Gastroesophageal sphincter (tissue), 4 donors: Measurements from ENCODE around the gene NFATC3. TPM values are rescaled to one million over a fixed set of nuclear protein-coding genes. Genes with fewer than 3 reads are reported as not detected.

Source experiments
- ATAC-seq: fragments of 150-250 bp; one replicate; pipeline ENCODE4 v1.9.1; 2016; ENCODE audit warnings: mild to moderate bottlenecking, moderate library complexity
- H3K27ac ChIP-seq, 4 donors: fragments of 200-600 bp; sonication (generic) in 3 of 4; 1 replicate in 3 of 4; 2 replicates in 1 of 4; pipeline ENCODE4 v1.5.1; 2016 to 2019
- H3K27me3 ChIP-seq: fragments of 200-600 bp; sonication (generic); one replicate; pipeline ENCODE4 v1.5.1; 2019
- H3K36me3 ChIP-seq, 2 donors: fragments of 200-600 bp; sonication (generic); one replicate each; pipeline ENCODE4 v1.5.1; 2019; ENCODE audit warnings: control low read depth in 1 of 2
- H3K4me1 ChIP-seq, 3 donors: fragments of 200-600 bp; sonication (generic); 1 replicate in 2 of 3; 2 replicates in 1 of 3; pipeline ENCODE4 v1.5.1; 2016 to 2019; ENCODE audit warnings: control low read depth in 2 of 3
- H3K4me3 ChIP-seq, 2 donors: fragments of 200-600 bp; sonication (generic); one replicate each; pipeline ENCODE4 v1.5.1; 2019; ENCODE audit warnings: mild to moderate bottlenecking in 1 of 2, moderate library complexity in 1 of 2
- H3K9me3 ChIP-seq, 3 donors: fragments of 200-600 bp; sonication (generic); one replicate each; pipeline ENCODE4 v1.5.1; 2017 to 2019; ENCODE audit warnings: control low read depth in 2 of 3
- EP300 ChIP-seq: sonication (generic); formaldehyde crosslinking; IDR thresholded peaks from one replicate; pipeline ENCODE4 v1.6.1; 2017; ENCODE audit warnings: antibody characterized with exemption, mild to moderate bottlenecking
- POLR2A ChIP-seq, 2 donors: fragments of 450-650 bp; IDR thresholded peaks; one replicate each; pipeline ENCODE4 v1.6.1; 2017; ENCODE audit warnings: antibody characterized with exemption in 2 of 2, mild to moderate bottlenecking in 2 of 2, moderate library complexity in 1 of 2
- POLR2AphosphoS5 ChIP-seq: sonication (generic); formaldehyde crosslinking; IDR thresholded peaks from one replicate; pipeline ENCODE4 v1.6.1; 2017; ENCODE audit warnings: antibody characterized with exemption
- WGBS, 2 donors: methylation state at CpG; one replicate each; pipeline ENCODE4 v1.1.5; 2018; ENCODE audit warnings: low coverage in 1 of 2; 5-methylcytosine and 5-hydroxymethylcytosine counted together
- total RNA-seq, 4 donors: library from RNA; depleted of rRNA; stranded (reverse); fragments of >200 nt; gene quantifications; one replicate each; pipeline ENCODE4 v1.1.0, GENCODE V29; 2016
- TF ChIP-seq, protein P1 (sequence below), 4 experiments: fragments of 200-600 bp in 2 of 4; fragments of 450-650 bp in 2 of 4; sonication (generic) in 1 of 4; IDR thresholded peaks; one replicate each; pipeline ENCODE4 v1.5.1; 2017 to 2019; ENCODE audit warnings: antibody characterized with exemption in 4 of 4, mild to moderate bottlenecking in 2 of 4, moderate library complexity in 2 of 4

Gene NFATC3
- total RNA-seq, 4 donors from 2014 or later: 42.4 to 50.6 (median 49.3) TPM

GRCh38 chr16:68190736-68191510, 105.8 kb downstream of the NFATC3 start:
- 95 to 100% methylated on average over 2 of the region's 2 CpGs for WGBS, 2 donors
- Histone ChIP-seq H3K9me3 (no peaks in the 10 kb centered on the region), H3K36me3 (peaks cover 0 to 78% of the 10 kb centered on the region in 2 donors), H3K27ac (no peak overlapping the region), H3K27me3 (no peaks in the 10 kb centered on the region), H3K4me3 (no peak overlapping the region), H3K4me1 (no peaks in the 10 kb centered on the region)
- no peak for ATAC-seq
- TF ChIP-seq, protein P1, sequence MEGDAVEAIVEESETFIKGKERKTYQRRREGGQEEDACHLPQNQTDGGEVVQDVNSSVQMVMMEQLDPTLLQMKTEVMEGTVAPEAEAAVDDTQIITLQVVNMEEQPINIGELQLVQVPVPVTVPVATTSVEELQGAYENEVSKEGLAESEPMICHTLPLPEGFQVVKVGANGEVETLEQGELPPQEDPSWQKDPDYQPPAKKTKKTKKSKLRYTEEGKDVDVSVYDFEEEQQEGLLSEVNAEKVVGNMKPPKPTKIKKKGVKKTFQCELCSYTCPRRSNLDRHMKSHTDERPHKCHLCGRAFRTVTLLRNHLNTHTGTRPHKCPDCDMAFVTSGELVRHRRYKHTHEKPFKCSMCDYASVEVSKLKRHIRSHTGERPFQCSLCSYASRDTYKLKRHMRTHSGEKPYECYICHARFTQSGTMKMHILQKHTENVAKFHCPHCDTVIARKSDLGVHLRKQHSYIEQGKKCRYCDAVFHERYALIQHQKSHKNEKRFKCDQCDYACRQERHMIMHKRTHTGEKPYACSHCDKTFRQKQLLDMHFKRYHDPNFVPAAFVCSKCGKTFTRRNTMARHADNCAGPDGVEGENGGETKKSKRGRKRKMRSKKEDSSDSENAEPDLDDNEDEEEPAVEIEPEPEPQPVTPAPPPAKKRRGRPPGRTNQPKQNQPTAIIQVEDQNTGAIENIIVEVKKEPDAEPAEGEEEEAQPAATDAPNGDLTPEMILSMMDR (IDR thresholded peaks at IDR 0.05): no peak
- TF ChIP-seq POLR2AphosphoS5 (no peak), POLR2A (IDR thresholded peaks at IDR 0.05) (no peak), EP300 (no peak)

DNA sequence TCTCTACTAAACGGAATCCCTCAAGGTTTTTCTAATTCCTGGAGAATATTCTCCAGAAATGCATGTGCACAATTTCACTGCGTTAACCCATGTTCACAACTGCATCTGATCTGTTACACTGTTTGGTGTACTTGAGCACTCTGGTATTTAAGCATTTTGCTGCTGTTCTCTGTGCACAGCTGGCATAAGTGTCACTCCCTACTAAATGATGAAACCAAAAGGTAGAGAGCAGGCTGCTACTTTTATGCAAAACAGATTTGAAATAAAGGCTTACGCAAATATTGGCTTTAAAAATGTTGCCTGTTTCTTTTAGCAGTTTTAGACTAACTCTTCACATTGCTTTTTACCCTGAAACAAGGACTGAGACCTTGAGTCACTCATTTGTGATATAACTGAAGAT, 109.1 kb downstream of the NFATC3 start:
- WGBS, 2 donors: 89 to 100% methylated on average over 2 to 3 of the region's 3 CpGs
- H3K27ac ChIP-seq: no peak overlapping the region
- no peaks in the 10 kb centered on the region for H3K9me3 ChIP-seq
- no peaks in the 10 kb centered on the region for H3K4me1 ChIP-seq
- TF ChIP-seq EP300: no peak
- no peak for TF ChIP-seq POLR2A (IDR thresholded peaks at IDR 0.05)
- no peak for TF ChIP-seq POLR2AphosphoS5
- TF ChIP-seq, protein P1 (IDR thresholded peaks at IDR 0.05): no peak
- peaks cover 0 to 45% of the 10 kb centered on the region in 2 donors for H3K36me3 ChIP-seq
- no peak for ATAC-seq
- no peak overlapping the region for H3K4me3 ChIP-seq
- H3K27me3 ChIP-seq: no peaks in the 10 kb centered on the region

GRCh38 chr16:68197250-68197649, 112.1 kb downstream of the NFATC3 start:
- WGBS, 2 donors: 72 to 100% methylated on average over 1 to 2 of the region's 2 CpGs
- Histone ChIP-seq H3K9me3 (no peaks in the 10 kb centered on the region), H3K36me3 (peaks cover 0 to 23% of the 10 kb centered on the region in 2 donors), H3K4me1 (peaks cover 0 to 13% (median 0%) of the 10 kb centered on the region in 3 donors), H3K27me3 (no peaks in the 10 kb centered on the region), H3K4me3 (no peak overlapping the region), H3K27ac (no peak overlapping the region)
- TF ChIP-seq EP300: no peak
- TF ChIP-seq POLR2AphosphoS5: no peak
- TF ChIP-seq POLR2A (IDR thresholded peaks at IDR 0.05): no peak
- TF ChIP-seq, protein P1 (IDR thresholded peaks at IDR 0.05): no peak
- no peak for ATAC-seq

DNA sequence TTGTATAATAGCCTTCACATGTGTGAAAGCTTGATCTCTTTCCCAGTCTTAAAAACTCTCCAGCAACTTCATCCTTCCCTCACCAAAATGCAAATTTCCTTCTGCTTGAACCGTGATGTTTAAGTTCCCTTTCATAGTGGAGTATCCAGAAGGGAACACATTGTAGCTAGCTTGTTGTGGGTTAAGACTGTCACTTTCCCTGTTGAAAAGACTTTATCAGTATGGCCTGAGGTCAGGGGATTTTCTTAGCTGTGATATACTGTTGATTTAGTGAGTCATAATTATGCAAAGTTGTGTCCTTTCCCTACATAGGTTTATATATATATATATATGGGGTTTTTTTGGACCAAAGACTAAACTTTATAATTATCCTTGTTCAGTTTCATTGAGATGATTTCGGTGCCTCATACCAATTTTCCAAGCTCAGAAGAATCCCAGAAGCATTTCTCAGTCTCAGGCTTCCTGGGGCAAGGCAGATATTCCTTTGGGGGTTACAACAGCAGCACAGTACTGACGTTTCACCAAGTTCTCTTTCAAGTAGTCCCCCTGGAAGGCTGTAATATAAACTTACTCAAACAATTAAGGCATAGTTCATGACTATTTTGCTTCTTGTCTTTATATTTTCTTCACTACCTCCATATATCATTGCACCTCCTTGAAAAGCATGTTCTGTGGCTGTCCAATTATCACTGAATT, 115.1 kb downstream of the NFATC3 start:
- TF ChIP-seq POLR2A (IDR thresholded peaks at IDR 0.05) (no peak), POLR2AphosphoS5 (no peak), EP300 (no peak)
- TF ChIP-seq, protein P1 (IDR thresholded peaks at IDR 0.05): no peak
- Histone ChIP-seq H3K27ac (no peak overlapping the region), H3K9me3 (no peaks in the 10 kb centered on the region), H3K4me1 (peaks cover 0 to 13% (median 0%) of the 10 kb centered on the region in 3 donors), H3K36me3 (peaks cover 0 to 8% of the 10 kb centered on the region in 2 donors), H3K4me3 (no peak overlapping the region), H3K27me3 (no peaks in the 10 kb centered on the region)
- WGBS, 2 donors: 57 to 59% methylated on average over 2 to 3 of the region's 3 CpGs
- no peak for ATAC-seq
